Stomach (tissue), 4 donors: ENCODE results near the gene DNAAF1.

ENCODE experiments used
- EP300 ChIP-seq: sonication (generic); formaldehyde crosslinking; IDR thresholded peaks from one replicate; pipeline ENCODE4 v1.6.1; 2017; ENCODE audit warnings: antibody characterized with exemption
- POLR2A ChIP-seq, 4 donors: fragments of 450-650 bp; IDR thresholded peaks; one replicate each; pipeline ENCODE4 v1.6.1; 2016; ENCODE audit warnings: antibody characterized with exemption in 4 of 4, control low read depth in 2 of 4, mild to moderate bottlenecking in 1 of 4, moderate library complexity in 1 of 4
- POLR2AphosphoS5 ChIP-seq, 3 donors: sonication (generic); formaldehyde crosslinking; IDR thresholded peaks; one replicate each; pipeline ENCODE4 v1.6.1; 2016; ENCODE audit warnings: antibody characterized with exemption in 3 of 3
- TF ChIP-seq, protein P1 (sequence below), 7 experiments: fragments of 450-650 bp in 4 of 7; fragments of 200-600 bp in 3 of 7; sonication (generic) in 3 of 7; IDR thresholded peaks; one replicate each; pipeline ENCODE4 v1.5.1; 2016 to 2019; ENCODE audit warnings: antibody characterized with exemption in 7 of 7, control low read depth in 2 of 7, mild to moderate bottlenecking in 1 of 7

DNA sequence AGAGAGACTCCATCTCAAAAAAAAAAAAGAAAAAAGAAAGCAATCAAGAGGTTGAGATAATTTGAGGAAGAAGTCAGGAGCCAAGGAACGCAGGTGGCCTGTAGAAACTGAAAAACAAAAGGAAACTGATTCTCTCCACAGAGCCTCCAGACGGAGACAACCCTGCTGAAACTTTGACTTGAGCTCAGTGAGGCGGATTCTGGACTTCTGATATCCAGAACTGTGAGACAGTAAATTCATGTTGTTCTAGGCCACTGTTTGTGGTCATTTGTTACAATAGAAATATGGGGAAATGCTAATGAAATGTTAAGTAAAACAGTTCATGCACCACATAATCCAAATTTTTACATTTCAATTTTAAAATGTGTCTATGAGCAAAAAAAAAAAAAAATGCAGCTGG, 33.6 kb upstream of the DNAAF1 start:
- TF ChIP-seq, protein P1, sequence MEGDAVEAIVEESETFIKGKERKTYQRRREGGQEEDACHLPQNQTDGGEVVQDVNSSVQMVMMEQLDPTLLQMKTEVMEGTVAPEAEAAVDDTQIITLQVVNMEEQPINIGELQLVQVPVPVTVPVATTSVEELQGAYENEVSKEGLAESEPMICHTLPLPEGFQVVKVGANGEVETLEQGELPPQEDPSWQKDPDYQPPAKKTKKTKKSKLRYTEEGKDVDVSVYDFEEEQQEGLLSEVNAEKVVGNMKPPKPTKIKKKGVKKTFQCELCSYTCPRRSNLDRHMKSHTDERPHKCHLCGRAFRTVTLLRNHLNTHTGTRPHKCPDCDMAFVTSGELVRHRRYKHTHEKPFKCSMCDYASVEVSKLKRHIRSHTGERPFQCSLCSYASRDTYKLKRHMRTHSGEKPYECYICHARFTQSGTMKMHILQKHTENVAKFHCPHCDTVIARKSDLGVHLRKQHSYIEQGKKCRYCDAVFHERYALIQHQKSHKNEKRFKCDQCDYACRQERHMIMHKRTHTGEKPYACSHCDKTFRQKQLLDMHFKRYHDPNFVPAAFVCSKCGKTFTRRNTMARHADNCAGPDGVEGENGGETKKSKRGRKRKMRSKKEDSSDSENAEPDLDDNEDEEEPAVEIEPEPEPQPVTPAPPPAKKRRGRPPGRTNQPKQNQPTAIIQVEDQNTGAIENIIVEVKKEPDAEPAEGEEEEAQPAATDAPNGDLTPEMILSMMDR (IDR thresholded peaks at IDR 0.05) = no peak
- TF ChIP-seq POLR2A (IDR thresholded peaks at IDR 0.05) (no peak), POLR2AphosphoS5 (IDR thresholded peaks at IDR 0.05) (no peak), EP300 (no peak)
